Mesenchymal stem cell (in vitro differentiated cells and primary cell): ENCODE measurements around the gene LDHD.

ENCODE experiments used
- DNase-seq: peaks from one replicate; pipeline ENCODE4 v3.0.0-alpha.2; 2013
- H2AFZ ChIP-seq: one replicate; pipeline ENCODE4 v1.6.1; 2013; ENCODE audit warnings: low read depth, mild to moderate bottlenecking, control low read depth, inconsistent platforms, low read length, moderate library complexity
- H2AK5ac ChIP-seq: 2 replicates; pipeline ENCODE4 v1.6.1; 2013; ENCODE audit warnings: low read length, moderate library complexity, mild to moderate bottlenecking, inconsistent platforms; ENCODE audit not compliant: severe bottlenecking
- H2BK120ac ChIP-seq: one replicate; pipeline ENCODE4 v1.6.1; 2013; ENCODE audit warnings: low read depth, mild to moderate bottlenecking, inconsistent platforms, low read length, moderate library complexity
- H2BK12ac ChIP-seq, 2 experiments: one replicate each; pipeline ENCODE4 v1.6.1; 2013; ENCODE audit warnings: inconsistent platforms in 2 of 2, low read length in 2 of 2, mild to moderate bottlenecking in 2 of 2, moderate library complexity in 2 of 2, control low read depth in 1 of 2
- H2BK15ac ChIP-seq: one replicate; pipeline ENCODE4 v1.6.1; 2013; ENCODE audit warnings: mild to moderate bottlenecking, low read depth, inconsistent platforms; ENCODE audit not compliant: poor library complexity, severe bottlenecking
- H2BK5ac ChIP-seq: 2 replicates; pipeline ENCODE4 v1.6.1; 2013; ENCODE audit warnings: low read depth, mild to moderate bottlenecking, low read length, control low read depth, inconsistent platforms; ENCODE audit not compliant: poor library complexity, severe bottlenecking
- H3K14ac ChIP-seq, 2 experiments: one replicate each; pipeline ENCODE4 v1.6.1; 2013; ENCODE audit warnings: inconsistent platforms in 2 of 2, low read length in 2 of 2, control low read depth in 1 of 2, mild to moderate bottlenecking in 1 of 2, moderate library complexity in 1 of 2
- H3K18ac ChIP-seq, 2 experiments: one replicate each; pipeline ENCODE4 v1.6.1; 2013; ENCODE audit warnings: inconsistent platforms in 2 of 2, low read length in 2 of 2, control low read depth in 1 of 2, low read depth in 1 of 2, mild to moderate bottlenecking in 1 of 2
- H3K23ac ChIP-seq, 2 experiments: one replicate each; pipeline ENCODE4 v1.6.1; 2013; ENCODE audit warnings: inconsistent platforms in 2 of 2, low read length in 2 of 2, mild to moderate bottlenecking in 2 of 2, moderate library complexity in 2 of 2, control low read depth in 1 of 2
- H3K27ac ChIP-seq: 2 replicates; pipeline ENCODE4 v1.5.1; 2013; ENCODE audit warnings: mild to moderate bottlenecking, moderate library complexity, low read length, control low read depth, inconsistent platforms; ENCODE audit not compliant: poor library complexity, severe bottlenecking
- H3K27me3 ChIP-seq, 2 experiments: 2 replicates each; pipeline versions ENCODE4 v1.6.1 to v1.7.0; 2013; ENCODE audit warnings: low read length in 2 of 2, mild to moderate bottlenecking in 2 of 2, moderate library complexity in 2 of 2, control low read depth in 1 of 2, inconsistent platforms in 1 of 2; ENCODE audit not compliant: control insufficient read depth in 1 of 2, insufficient read depth in 1 of 2
- H3K36me3 ChIP-seq, 2 experiments: 2 replicates each; pipeline versions ENCODE4 v1.6.1 to v1.7.0; 2013; ENCODE audit warnings: low read length in 2 of 2, control low read depth in 1 of 2, inconsistent platforms in 1 of 2, low read depth in 1 of 2, mild to moderate bottlenecking in 1 of 2; ENCODE audit not compliant: insufficient read depth in 2 of 2, control insufficient read depth in 1 of 2
- H3K4ac ChIP-seq, 2 experiments: one replicate each; pipeline ENCODE4 v1.6.1; 2013; ENCODE audit warnings: inconsistent platforms in 2 of 2, low read length in 2 of 2, mild to moderate bottlenecking in 2 of 2, moderate library complexity in 2 of 2, control low read depth in 1 of 2, low read depth in 1 of 2
- H3K4me1 ChIP-seq: 2 replicates; pipeline ENCODE4 v1.6.1; 2013; ENCODE audit warnings: low read depth, low read length, control low read depth; ENCODE audit not compliant: control insufficient read depth, insufficient read depth
- H3K4me2 ChIP-seq: 2 replicates; pipeline ENCODE4 v1.6.1; 2013; ENCODE audit warnings: low read length, mild to moderate bottlenecking, inconsistent platforms; ENCODE audit not compliant: poor library complexity, severe bottlenecking
- H3K4me3 ChIP-seq, 2 experiments: 2 replicates each; pipeline versions ENCODE4 v1.5.1 to v1.7.0; 2013; ENCODE audit warnings: low read length in 2 of 2, mild to moderate bottlenecking in 2 of 2, control low read depth in 1 of 2, low read depth in 1 of 2; ENCODE audit not compliant: insufficient read depth in 1 of 2
- H3K79me1 ChIP-seq: replicated peaks from 2 replicates; pipeline ENCODE4 v1.6.1; 2013; ENCODE audit warnings: mild to moderate bottlenecking, control low read depth, low read length, inconsistent platforms; ENCODE audit not compliant: poor library complexity, severe bottlenecking
- H3K9ac ChIP-seq: 2 replicates; pipeline ENCODE4 v1.7.0; 2013; ENCODE audit warnings: mild to moderate bottlenecking, low read length, moderate library complexity
- H3K9me3 ChIP-seq: 2 replicates; pipeline ENCODE4 v1.7.0; 2013; ENCODE audit warnings: mild to moderate bottlenecking, low read length; ENCODE audit not compliant: control insufficient read depth
- H4K8ac ChIP-seq: one replicate; pipeline ENCODE4 v1.6.1; 2013; ENCODE audit warnings: inconsistent platforms, mild to moderate bottlenecking, low read length, moderate library complexity
- H4K91ac ChIP-seq: one replicate; pipeline ENCODE4 v1.6.1; 2013; ENCODE audit warnings: mild to moderate bottlenecking, low read length, inconsistent platforms
- WGBS: methylation state at CpG from one replicate; pipeline ENCODE4 v1.1.7; 2013; ENCODE audit warnings: mixed read lengths; 5-methylcytosine and 5-hydroxymethylcytosine counted together

The LDHD gene

GRCh38 chr16:75062976-75063346, 53.6 kb downstream of the LDHD start:
- H3K9ac ChIP-seq = no peak overlapping the region
- H4K8ac ChIP-seq = no peak overlapping the region
- no peak overlapping the region for H3K27ac ChIP-seq
- H3K36me3 ChIP-seq = no peaks in the 10 kb centered on the region
- 98% methylated on average over 9 of the region's 9 CpGs for WGBS
- no peak overlapping the region for H3K4ac ChIP-seq
- no peak overlapping the region for H3K23ac ChIP-seq
- no peaks in the 10 kb centered on the region for H3K9me3 ChIP-seq
- no peak overlapping the region for H2BK120ac ChIP-seq
- no peak overlapping the region for H2AK5ac ChIP-seq
- no peaks in the 10 kb centered on the region for H3K27me3 ChIP-seq
- no peak overlapping the region for H3K4me2 ChIP-seq
- H3K14ac ChIP-seq = no peak overlapping the region
- H2AFZ ChIP-seq = no peak overlapping the region
- H2BK5ac ChIP-seq = no peak overlapping the region
- peaks cover 8% of the 10 kb centered on the region for H3K4me1 ChIP-seq
- H4K91ac ChIP-seq = no peak overlapping the region
- H3K18ac ChIP-seq = no peak overlapping the region
- H2BK15ac ChIP-seq = no peak overlapping the region
- H2BK12ac ChIP-seq = no peak overlapping the region
- no peak for DNase-seq
- no peak overlapping the region for H3K4me3 ChIP-seq
- peaks cover 51% of the 10 kb centered on the region for H3K79me1 ChIP-seq

GRCh38 chr16:75062135-75062975, 54.2 kb downstream of the LDHD start:
- H2BK15ac ChIP-seq = no peak overlapping the region
- no peak overlapping the region for H3K27ac ChIP-seq
- H3K9me3 ChIP-seq = no peaks in the 10 kb centered on the region
- H3K36me3 ChIP-seq = no peaks in the 10 kb centered on the region
- no peak overlapping the region for H3K4me2 ChIP-seq
- H4K8ac ChIP-seq = no peak overlapping the region
- no peak overlapping the region for H4K91ac ChIP-seq
- no peak overlapping the region for H2AFZ ChIP-seq
- H3K27me3 ChIP-seq = no peaks in the 10 kb centered on the region
- H2BK12ac ChIP-seq = peak overlapping the region in 1 of 2 experiments; percentile 64
- no peak overlapping the region for H3K4me3 ChIP-seq
- peak overlapping the region in 1 of 2 experiments; percentile 6 for H3K4ac ChIP-seq
- H2BK5ac ChIP-seq = no peak overlapping the region
- H2BK120ac ChIP-seq = no peak overlapping the region
- peaks cover 8% of the 10 kb centered on the region for H3K4me1 ChIP-seq
- H3K9ac ChIP-seq = no peak overlapping the region
- H3K14ac ChIP-seq = no peak overlapping the region
- no peak overlapping the region for H2AK5ac ChIP-seq
- no peak overlapping the region for H3K23ac ChIP-seq
- no peak for DNase-seq
- WGBS = 86% methylated on average over 22 of the region's 22 CpGs
- H3K79me1 ChIP-seq = peaks cover 52% of the 10 kb centered on the region
- no peak overlapping the region for H3K18ac ChIP-seq
